HUES6 (cell line): ENCODE measurements around the gene ETDB.
"Not testable (repeated sequence)": the region's sequence is repeated elsewhere in the genome, so short reads cannot be mapped to it uniquely, and the experiment has no call there.

Experiments used
- H3K27ac ChIP-seq: 2 replicates; pipeline ENCODE4 v1.7.0; 2013; ENCODE audit warnings: low read depth, mild to moderate bottlenecking, low read length, inconsistent platforms
- H3K27me3 ChIP-seq: 2 replicates; pipeline ENCODE4 v1.6.1; 2013; ENCODE audit warnings: low read length; ENCODE audit not compliant: control insufficient read depth, insufficient read depth
- H3K36me3 ChIP-seq: 2 replicates; pipeline ENCODE4 v1.6.1; 2013; ENCODE audit warnings: low read length; ENCODE audit not compliant: control insufficient read depth, insufficient read depth
- H3K4me1 ChIP-seq: 2 replicates; pipeline ENCODE4 v1.6.1; 2013; ENCODE audit warnings: low read length; ENCODE audit not compliant: control insufficient read depth, insufficient read depth
- H3K4me3 ChIP-seq: 2 replicates; pipeline ENCODE4 v1.5.1; 2013; ENCODE audit warnings: low read depth, low read length
- H3K9ac ChIP-seq: one replicate; pipeline ENCODE4 v1.6.1; 2013; ENCODE audit warnings: mild to moderate bottlenecking, low read length
- H3K9me3 ChIP-seq: 2 replicates; pipeline ENCODE4 v1.6.1; 2013; ENCODE audit warnings: low read depth, low read length; ENCODE audit not compliant: control insufficient read depth, insufficient read depth

The ETDB gene

DNA sequence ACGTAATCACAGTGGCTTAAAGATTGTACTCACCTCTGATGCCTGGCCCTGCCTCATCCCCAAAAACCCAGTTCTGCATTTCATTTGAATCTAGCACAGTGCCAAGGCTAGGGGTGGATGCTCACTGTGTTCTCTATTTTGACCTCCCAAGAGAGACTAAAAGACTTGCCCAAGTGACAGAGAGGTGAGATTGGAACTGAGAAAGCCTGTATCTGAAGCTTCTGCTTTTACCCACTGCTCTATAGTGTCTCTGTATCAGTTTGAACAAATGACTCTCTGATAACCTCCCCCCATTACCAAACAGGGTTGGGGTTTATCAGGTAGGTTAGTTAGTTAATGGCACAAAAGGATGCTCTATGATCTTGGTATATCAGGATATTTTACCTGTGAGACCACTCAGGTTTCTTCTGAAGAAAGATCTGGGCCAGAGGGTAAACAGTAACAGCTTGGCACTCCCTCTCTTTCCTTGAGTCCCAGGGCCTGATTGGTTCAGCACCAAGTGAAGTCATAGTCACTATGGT is at the start of gene ETDB:
Gene ETDB (minus strand): TSS at position 471 of the 521 bp plus-strand sequence. CDS start 1,265 bp downstream, outside the sequence.
- H3K4me1 ChIP-seq, H3K9me3 ChIP-seq, H3K27me3 ChIP-seq, H3K9ac ChIP-seq, H3K27ac ChIP-seq, H3K36me3 ChIP-seq, H3K4me3 ChIP-seq: not testable (repeated sequence)

DNA sequence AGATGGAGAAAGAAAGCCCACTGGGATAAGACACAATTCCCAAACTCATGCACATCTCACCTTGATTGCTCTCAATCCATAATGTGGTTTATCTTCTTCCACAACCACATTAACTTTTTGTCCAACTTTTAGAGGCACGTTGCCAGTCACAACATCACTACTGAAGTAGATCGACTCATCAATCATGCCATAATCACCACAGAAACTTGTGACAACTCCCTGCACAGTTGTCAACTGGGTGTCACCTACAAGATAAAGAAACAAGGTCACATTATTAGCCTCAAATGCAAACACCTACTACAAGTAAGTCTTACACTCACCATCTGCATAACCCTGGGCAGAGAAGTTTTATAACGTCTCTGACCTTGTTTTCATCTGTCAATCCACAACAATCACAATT is 49.2 kb upstream of the ETDB start:
- H3K27ac ChIP-seq, H3K4me1 ChIP-seq, H3K27me3 ChIP-seq, H3K36me3 ChIP-seq, H3K9me3 ChIP-seq, H3K9ac ChIP-seq, H3K4me3 ChIP-seq: not testable (repeated sequence)

DNA sequence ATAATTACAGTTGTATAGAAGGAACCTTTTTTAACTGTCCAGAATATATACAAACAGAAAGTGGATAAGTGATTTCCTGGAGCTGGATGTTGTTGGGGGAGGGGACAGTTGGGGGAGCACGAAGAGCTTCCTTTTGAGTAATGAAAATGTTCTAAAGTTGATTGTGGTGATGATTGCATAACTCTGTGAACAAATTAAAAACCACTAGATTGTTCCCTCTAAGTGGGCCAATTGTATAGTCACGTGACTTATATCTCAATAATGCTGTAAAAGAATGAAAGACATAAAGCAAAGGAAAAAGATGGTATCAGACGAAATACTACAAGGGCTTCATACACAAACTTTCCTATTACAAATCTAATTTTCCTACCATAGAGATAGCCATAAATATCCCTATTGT is 48.2 kb upstream of the ETDB start:
- H3K36me3 ChIP-seq: no peaks in the 10 kb centered on the region
- H3K4me1 ChIP-seq: no peaks in the 10 kb centered on the region
- H3K27ac ChIP-seq: no peak overlapping the region
- H3K27me3 ChIP-seq: peaks cover 3% of the 10 kb centered on the region; the same call in 1 of the 2 replicates
- H3K9me3 ChIP-seq: no peaks in the 10 kb centered on the region
- H3K9ac ChIP-seq: no peak overlapping the region
- no peak overlapping the region for H3K4me3 ChIP-seq

DNA sequence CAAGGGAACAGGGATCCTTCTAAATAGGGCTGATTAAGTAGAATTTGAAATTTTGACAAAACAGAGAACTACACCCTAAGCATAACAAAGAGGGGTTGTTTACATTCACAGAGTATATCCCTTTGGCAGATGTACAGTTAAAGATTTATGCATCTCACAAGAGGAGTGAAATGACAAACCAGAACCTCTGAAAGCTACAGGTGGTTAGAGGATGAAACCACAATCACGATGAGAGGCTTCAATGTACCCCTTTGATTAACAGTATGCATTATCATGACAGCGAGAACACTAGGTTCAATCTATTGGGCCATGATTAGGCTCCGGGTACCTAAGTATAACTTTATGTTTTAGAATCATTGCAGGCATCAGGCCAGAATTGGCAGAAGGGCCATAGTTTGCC is 34.4 kb upstream of the ETDB start:
- not testable (repeated sequence) for H3K4me3 ChIP-seq, H3K9me3 ChIP-seq, H3K36me3 ChIP-seq, H3K27ac ChIP-seq, H3K27me3 ChIP-seq, H3K4me1 ChIP-seq, H3K9ac ChIP-seq

DNA sequence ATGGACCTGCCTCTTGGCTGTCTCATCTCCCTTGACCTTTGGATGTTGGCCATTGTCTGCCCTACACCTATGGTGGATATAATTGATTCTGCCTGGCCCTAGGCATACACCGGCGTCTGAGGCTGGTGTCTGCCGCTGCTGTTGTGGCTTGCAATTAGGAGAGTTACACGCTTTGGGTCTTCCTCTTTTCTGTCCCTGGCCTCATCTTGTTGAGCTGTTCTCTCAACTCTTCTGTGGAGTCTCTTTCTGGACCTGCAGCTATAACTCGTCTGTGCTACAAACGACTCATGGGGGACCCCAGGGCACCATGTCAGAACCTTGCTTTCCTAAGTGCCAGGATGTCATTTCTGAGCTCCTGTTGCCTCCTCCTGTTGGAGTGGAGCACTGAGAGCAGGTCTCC is 5.8 kb upstream of the ETDB start:
- not testable (repeated sequence) for H3K4me3 ChIP-seq, H3K27me3 ChIP-seq, H3K4me1 ChIP-seq, H3K9ac ChIP-seq, H3K27ac ChIP-seq, H3K36me3 ChIP-seq, H3K9me3 ChIP-seq

DNA sequence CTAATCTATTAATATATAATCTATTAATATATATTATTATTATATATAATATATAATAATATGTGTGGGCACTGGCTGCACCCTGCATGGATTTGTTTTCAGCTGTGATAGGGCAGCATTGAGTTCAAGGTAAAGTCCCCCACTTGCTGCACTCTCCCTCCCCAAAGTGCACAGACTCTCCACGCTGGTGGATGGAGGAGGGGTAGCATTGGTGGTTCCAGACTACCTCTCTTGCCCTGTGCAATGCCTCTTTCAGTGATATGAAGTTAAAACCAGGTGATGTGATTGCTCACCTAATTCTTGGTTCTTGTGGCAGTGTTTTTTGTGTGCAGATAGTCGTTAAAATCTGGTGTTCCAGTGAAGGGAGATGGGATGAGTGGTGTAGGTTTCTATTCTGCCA is 4.3 kb downstream of the ETDB start:
- H3K27me3 ChIP-seq, H3K4me1 ChIP-seq, H3K9me3 ChIP-seq, H3K27ac ChIP-seq, H3K9ac ChIP-seq, H3K36me3 ChIP-seq, H3K4me3 ChIP-seq: not testable (repeated sequence)

DNA sequence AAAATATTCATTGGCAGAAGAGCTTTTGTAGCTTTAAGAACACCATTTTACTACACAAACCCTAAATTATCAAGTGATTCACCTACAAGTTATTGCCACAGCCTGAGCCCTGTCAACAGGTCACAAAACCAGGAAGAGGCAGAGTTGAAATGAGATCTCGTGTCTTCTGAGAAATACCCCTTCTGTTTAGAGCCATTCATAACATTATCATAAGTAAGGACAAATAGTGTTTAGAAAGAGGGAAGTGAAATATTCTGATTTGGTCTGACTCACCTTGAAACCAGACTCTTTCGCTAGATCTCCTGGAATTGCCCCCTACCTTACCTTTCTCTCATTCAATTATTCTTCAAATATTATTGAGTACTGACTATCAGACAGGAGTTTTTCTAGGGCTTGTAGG is 5.9 kb downstream of the ETDB start:
- no peak overlapping the region for H3K9ac ChIP-seq
- H3K4me3 ChIP-seq: no peak overlapping the region
- H3K27ac ChIP-seq: no peak overlapping the region
- H3K27me3 ChIP-seq: no peaks in the 10 kb centered on the region; the same call in 1 of the 2 replicates
- H3K9me3 ChIP-seq: no peaks in the 10 kb centered on the region
- H3K4me1 ChIP-seq: no peaks in the 10 kb centered on the region
- no peaks in the 10 kb centered on the region for H3K36me3 ChIP-seq

DNA sequence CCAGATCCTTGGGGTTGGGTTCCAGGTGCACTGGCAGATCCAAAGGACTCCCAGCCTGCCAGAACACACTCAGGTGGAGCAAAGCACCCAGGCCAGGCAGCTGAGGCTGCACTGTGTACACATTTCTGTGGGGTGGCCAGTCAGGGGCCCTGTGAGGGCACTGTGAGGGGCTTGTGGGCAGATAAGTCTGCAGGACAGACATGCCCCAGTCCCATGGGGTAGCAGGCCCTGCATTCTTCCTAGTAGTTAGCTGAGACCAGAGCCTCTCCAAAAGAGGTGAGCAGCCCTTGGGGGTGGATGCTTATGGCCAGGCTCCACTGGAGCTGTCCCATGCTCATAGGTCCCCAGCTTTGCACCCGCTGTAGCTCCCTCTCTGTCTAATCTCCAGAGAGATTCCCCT is 7.6 kb downstream of the ETDB start:
- Histone ChIP-seq H3K9me3 (no peaks in the 10 kb centered on the region), H3K27ac (no peak overlapping the region), H3K9ac (no peak overlapping the region), H3K4me3 (no peak overlapping the region), H3K4me1 (no peaks in the 10 kb centered on the region), H3K36me3 (no peaks in the 10 kb centered on the region), H3K27me3 (peaks cover 3% of the 10 kb centered on the region; the same call in 1 of the 2 replicates)

DNA sequence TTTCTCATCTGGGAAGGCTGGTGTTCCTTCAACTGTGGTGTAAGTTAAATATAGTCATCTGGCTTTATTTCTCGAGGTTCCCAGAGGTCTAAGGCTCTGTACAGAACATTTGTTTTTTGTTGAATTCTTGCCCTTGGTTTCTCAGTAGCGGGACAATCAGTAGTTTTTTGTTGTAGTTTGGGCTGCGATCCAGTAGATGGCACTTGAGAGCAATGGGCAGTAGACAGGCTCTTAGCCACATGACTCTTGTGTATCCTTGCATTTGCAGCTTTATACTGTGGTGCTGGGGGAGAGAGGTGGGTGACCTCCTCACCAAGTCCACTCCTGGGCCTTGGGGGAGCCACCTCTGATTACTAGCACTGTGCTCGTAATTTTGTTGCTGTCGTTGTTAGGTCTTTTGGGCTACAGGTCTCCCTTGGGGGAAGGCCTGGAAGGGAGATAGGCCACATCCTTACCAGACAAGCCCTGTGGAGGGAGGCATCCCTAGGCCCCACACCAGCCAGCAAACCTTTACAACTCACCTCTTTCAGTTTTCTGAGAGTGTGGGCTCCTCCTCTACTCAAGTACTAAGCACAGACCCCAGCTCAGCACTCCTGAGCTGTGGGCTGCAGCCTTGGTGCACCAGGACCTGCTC is 8.1 kb downstream of the ETDB start:
- Histone ChIP-seq H3K36me3 (no peaks in the 10 kb centered on the region), H3K9ac (no peak overlapping the region), H3K4me1 (no peaks in the 10 kb centered on the region), H3K9me3 (no peaks in the 10 kb centered on the region), H3K27me3 (peaks cover 3% of the 10 kb centered on the region; the same call in 1 of the 2 replicates), H3K27ac (no peak overlapping the region), H3K4me3 (no peak overlapping the region)

DNA sequence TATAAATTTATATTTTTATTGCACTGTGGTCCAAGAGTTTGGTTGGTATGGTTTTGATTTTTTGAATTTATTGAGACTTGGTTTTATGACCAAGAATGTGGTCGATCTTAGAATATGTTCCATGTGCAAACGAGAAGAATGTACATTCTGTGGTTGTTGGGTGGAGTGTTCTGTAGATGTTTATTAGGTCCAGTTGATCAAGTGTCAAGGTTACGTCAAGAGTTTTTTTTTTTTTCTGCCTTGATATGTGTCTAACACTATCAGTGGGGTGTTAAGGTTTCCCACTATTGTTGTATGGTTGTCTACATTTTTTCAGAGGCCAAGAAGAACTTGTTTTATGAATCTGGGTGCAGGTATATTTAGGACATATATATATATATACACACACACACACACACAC is 10.8 kb downstream of the ETDB start:
- Histone ChIP-seq H3K27me3 (peaks cover 3% of the 10 kb centered on the region; the same call in 1 of the 2 replicates), H3K4me1 (no peaks in the 10 kb centered on the region), H3K36me3 (no peaks in the 10 kb centered on the region), H3K4me3 (no peak overlapping the region), H3K9me3 (0 out of 2 replicates have a peak, but pooled peaks cover 4% of the 10 kb centered on the region), H3K27ac (no peak overlapping the region), H3K9ac (no peak overlapping the region)

DNA sequence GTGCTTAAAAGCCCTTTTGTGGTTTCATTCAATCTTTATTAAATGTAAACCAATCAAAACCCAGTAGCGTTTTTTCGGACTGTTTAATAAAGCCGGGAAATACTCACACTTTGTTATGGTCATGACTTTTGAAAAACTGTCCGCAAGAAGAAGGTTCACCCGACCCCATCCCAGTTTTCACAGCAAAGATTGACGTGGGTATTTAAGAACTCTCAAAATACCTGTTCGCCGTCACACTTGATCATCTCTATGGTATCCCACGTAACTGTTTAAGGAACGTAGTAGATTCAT is 20.9 kb downstream of the ETDB start:
- no peak overlapping the region for H3K9ac ChIP-seq
- H3K27me3 ChIP-seq: peaks cover 14% of the 10 kb centered on the region
- H3K4me1 ChIP-seq: peaks cover 10% of the 10 kb centered on the region; the same call in 1 of the 2 replicates
- H3K36me3 ChIP-seq: no peaks in the 10 kb centered on the region; the same call in 1 of the 2 replicates
- H3K9me3 ChIP-seq: no peaks in the 10 kb centered on the region
- no peak overlapping the region for H3K27ac ChIP-seq
- no peak overlapping the region for H3K4me3 ChIP-seq
